ENCODE results near the gene CATSPER1.
"Not testable (repeated sequence)": the region's sequence is repeated elsewhere in the genome, so short reads cannot be mapped to it uniquely, and the experiment has no call there.

The CATSPER1 gene

DNA sequence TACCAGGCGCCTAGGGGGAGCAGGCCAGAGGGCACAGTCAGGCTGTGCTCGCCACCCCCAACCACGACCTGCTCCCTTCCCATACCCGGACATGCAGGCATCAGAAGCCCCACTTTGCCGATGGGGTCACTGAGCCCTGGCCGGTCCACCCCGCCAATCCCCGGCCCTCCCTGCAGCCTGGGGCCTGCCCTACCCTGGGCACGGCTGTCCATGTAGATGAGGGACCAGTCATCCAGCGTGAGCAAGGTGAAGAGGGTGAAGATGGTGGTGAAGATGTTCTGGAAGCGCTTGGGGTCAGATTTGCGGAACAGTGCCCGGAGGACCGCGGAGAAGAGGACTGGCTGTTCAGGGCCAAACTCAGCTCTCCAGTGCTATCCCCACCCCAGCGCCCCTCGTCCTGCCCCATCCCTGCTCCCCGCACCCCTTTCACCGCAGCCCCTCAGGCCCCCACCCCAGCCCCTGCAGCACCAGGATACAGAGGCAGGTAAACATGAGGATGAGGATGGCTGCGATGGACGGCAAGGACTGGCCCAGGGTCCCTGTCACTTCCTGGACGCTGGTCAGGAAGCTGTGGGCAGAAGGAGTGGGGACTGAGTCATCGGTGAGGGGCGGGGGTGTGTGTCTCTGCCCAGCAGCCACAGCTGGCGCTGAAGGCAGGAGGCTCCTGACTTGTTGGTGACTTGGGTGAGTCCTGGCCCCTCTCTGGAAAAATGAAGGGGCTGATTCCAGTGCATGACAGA, 5.5 kb downstream of the CATSPER1 start:
- no peak for DNase-seq

DNA sequence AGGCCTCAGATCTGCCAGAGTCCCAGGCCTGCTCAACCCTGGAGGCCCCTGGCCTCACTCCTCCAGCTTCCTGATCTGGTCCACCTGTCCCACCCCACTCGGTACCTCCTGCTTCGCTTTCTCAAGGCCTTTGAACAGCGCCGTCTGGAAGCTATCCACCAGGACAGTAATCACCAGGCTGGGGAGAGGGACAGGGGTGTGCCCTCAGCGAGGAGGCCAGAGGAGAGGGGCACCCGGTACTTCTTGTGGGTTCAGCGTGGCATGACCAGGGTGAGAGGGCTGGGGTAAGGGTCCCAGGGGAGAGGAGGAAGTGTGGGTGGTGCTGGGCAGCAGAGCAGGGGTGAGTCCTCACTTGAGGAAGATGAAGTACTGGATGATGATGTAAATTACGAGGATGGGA, 6.1 kb downstream of the CATSPER1 start:
- DNase-seq = no peak

DNA sequence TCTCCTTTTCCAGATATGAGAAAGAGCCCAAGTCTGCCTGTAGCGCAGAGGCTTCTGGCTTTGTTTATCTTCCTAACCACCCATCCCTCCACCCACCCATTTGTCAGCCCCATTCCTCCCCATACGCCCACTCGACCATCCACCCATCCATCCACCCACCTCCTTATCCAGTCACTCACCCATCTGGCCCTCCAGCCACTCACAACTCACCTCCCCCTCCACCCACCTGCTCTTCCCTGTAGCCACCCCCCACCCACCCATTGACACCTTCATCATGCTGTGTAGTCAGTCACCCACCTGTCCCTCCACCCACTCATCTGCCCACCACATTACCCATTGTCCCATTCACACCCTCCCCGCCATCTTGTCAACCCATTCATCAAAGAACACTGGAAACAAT, 9.0 kb downstream of the CATSPER1 start:
- no peak for DNase-seq

DNA sequence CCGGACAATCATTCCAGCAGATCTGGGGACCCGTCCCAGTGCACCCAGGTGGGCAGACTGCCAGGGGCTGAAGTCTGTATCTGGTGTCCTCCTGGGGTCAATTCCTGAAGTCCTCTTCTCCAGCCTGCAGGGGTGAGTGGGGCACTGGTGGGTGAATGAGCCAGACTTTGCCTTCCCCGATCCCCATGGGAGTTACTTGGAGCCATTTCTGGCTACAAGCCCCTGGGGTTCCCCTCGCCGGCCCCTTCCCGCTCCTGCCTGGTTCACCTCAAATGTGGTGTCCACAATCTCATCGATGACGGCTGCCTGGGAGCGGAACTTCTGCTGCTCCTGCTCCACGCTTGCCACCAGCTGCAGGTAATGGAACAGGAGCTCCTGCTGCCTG, 9.5 kb downstream of the CATSPER1 start:
- DNase-seq = no peak

DNA sequence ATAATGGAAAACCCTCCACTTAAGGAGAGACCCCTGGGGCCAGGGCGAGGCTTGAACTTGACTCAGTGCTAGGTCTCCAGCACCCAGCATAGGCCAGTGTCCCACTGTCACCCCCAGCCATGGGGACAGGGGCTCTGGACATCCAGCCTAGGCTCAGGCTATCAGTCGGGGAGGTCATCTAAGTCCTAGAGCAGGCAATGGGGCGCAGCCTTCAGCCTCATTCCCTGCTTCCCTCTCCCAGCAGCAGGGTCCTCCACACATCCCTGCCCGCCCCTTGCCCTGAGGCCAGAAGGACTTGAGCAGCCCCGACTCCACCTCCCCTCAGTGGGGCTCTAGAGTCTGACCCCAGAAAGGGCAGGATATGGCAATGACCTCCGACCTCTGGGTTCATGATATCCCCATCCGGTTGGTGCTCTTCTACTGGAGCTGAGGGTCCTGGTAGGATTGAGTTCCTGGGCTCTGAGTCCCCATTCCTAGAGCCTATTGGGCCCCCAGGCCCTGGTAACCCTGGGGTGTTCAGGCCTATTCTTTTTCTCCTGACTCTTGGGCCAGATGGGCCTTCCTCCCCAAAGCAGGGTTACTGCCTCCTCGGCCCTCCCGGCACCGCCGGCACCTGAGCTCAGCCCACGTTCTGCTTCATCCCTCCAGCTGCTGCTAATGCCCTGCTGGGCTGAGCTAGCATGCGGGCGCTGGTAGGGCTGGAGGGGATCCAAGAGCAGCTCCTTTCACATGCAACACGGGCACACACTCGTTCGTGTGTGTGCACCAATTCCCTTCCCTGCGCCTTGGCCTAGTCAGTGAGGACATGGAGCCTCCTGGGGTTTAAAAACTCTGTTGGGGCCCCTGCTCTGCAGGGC, 10.1 kb downstream of the CATSPER1 start:
- no peak for DNase-seq

DNA sequence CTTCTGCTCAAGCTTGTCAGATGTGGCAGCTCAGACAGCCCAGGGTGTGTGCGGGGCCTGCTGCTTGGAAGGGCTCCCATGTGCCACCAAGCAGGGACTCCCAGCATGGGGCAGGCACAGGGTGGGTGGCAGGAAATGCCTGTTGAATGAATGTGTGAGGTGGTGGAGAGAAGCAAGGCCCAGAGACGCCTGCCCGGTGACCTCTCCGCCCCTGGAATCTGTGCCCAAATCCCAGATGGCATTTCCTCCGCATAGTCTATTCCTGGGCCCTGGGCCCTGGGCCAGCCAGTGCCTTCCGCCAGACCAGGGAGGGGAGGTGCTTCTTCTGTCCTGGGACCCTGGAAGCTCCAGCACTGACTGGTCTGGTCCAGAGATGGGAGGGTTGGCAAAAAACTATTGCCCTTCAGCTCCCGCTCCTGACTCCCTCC, 10.8 kb downstream of the CATSPER1 start:
- no peak for DNase-seq

DNA sequence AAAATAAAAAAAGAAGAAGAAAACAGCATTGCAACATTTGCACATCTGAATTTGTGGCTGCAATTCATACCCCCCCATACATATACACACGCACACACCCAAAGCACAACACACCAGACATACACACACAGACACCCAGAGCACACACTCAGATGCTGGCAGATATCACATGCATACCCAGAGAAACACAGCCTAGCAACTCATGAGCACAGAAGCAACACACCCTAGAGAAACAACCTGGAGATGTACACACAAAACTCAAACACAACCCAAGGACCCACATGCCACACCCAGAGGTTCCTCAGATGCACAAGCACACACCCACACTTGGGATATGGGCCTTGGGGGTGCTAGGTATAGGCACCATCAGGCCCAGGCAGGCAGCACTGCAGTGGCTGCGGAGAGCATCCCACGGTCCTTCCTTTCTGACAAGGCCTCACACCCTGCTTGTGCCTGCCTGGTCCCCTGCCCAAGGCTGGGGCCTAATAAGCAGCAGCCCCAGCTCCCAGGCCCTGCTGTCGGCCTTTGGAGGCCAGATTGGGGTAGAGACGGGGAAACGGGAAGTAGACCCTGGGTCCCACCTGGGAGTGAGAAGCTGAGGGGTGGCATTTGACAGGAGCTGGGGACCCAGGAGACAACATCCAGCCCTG, 11.3 kb downstream of the CATSPER1 start:
- DNase-seq = no peak

DNA sequence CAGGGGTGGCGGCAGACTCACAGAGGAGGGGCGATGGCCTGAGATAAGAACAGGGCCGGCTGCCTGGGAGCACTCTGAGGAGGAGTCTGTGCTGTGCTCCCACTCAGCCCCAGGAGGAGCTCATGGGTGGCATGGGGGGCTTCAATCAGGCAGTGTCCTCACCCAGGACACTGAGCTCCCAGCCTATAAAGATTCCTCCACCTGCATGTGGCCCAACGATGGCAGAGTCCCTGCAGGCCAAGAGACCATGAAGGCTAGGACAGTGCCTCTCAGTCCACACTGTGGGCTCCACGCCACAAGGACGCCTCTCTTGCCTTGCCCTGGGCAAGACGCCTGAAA, 12.5 kb downstream of the CATSPER1 start:
- DNase-seq = no peak

DNA sequence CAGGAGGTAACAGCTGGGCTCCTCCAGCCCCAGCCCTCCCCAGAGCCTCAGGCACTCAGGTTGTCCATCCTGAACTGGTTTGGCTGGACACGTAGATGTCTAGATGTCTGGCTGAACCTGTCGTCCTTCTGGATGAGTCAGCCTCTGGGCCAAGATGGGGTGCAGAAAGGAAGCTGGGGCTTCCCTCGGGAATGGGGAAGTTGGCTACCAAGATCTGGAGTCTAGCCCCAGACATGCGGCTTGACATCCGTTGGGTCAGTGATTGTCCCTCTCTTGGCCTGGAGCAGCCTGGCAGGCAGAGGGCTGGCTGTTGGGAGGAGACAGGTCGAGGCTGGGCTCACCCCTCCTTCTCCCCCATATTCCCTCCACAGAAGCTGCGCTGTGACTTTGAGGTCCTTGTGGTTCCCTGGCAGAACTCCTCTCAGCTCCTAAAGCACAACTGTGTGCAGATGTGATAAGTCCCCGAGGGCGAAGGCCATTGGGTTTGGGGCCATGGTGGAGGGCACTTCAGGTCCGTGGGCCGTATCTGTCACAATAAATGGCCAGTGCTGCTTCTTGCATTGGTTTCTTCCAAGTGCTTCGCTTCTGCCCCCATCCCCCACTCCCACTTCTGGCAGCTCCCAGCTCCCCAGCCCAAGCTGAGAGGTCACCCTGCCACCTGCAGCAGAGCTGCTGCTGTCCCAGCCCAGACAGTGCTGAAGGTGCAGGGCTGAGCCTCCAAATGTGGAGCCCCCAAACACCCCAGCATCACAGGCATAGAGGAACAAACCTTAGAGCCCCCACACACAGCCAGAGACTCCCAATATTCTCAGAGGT, 13.1 kb downstream of the CATSPER1 start:
- no peak for DNase-seq

DNA sequence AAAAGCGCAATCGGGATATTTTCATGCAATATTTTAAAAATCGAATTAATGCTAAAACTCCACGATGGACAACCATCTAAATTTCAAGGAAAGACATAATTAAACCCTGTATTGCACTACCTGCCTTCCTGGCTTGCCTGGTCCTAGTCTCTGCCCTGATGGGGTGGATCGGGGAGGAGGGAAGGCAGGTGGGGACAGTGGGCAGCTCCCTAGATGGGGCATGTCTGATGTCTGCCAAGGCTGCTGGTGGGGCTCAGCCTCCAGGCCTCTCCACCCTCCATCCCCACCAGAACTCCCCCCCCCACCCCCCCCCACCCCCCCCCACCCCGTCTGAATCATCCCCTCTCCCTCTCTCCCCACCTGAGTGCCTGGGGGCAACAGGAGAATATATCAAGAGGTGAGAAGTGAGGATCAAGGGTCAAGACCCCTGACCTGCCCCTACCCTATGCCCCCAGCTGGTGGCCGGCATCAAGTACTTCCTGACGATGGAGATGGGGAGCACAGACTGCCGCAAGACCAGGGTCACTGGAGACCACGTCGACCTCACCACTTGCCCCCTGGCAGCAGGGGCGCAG, 13.8 kb downstream of the CATSPER1 start:
- no peak for DNase-seq

DNA sequence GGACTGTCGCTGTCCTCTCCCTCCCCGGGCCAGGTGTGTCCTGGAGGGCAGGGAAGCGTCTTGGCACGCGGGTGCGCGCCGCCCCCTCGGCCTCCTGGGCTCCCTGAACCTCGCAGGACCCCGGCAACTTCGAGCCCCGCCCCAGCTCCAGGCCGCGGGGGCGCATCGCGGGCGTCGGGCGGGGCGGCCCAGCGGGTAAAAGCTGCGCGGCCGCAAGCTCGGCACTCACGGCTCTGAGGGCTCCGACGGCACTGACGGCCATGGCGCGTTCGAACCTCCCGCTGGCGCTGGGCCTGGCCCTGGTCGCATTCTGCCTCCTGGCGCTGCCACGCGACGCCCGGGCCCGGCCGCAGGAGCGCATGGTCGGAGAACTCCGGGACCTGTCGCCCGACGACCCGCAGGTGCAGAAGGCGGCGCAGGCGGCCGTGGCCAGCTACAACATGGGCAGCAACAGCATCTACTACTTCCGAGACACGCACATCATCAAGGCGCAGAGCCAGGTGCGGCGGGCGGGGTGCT, 14.4 kb downstream of the CATSPER1 start, which contains the start of gene CST6:
Gene CST6, plus strand, starts transcription at position 224 of the 519 bp plus-strand sequence. Its CDS starts 37 bp downstream, at position 261.
- no peak for DNase-seq

DNA sequence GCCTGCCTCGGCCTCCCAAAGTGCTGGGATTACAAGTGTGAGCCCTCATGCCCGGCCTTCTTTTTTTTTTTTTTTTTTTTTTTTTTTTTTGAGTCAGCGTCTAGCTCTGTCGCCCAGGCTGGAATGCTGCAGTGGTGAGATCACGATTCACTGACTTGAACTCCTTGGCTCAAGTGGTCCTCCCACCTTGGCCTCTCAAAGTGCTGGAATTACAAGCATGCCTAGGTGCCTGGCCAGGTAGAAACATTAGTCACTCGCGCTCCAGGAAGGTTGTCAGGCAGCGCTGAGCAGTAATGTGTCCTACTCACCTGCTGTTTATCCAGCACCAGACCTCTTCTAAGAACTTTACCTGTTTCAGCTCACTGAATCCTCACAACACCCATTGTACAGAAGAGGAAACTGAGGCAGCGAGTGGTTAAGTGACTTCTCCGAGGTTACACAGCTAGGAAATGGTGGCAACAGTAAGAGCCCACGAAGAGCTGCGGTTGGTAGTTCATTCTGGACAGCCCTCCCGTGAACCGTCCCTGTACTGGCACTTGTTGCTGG, 15.0 kb downstream of the CATSPER1 start:
- DNase-seq = no peak

DNA sequence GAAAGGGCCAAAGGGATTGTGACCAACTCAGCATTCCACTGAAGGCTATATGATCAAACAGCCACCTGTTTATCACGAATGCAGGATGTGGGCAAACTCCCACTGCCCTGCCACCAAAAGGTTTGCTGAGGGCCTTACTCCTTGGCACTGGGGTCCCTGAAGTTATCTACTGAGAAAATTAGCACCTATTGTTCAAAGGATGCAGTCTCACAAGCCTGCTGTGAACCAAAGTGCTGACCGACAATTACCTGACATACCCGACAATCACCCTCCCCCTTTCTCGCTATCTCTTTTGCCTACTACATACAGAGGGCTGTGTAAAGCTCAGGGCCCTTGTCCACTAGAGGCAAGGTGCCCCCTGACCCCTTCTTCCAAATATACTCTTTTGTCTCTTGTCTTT, 16.2 kb downstream of the CATSPER1 start:
- DNase-seq = not testable (repeated sequence)

DNA sequence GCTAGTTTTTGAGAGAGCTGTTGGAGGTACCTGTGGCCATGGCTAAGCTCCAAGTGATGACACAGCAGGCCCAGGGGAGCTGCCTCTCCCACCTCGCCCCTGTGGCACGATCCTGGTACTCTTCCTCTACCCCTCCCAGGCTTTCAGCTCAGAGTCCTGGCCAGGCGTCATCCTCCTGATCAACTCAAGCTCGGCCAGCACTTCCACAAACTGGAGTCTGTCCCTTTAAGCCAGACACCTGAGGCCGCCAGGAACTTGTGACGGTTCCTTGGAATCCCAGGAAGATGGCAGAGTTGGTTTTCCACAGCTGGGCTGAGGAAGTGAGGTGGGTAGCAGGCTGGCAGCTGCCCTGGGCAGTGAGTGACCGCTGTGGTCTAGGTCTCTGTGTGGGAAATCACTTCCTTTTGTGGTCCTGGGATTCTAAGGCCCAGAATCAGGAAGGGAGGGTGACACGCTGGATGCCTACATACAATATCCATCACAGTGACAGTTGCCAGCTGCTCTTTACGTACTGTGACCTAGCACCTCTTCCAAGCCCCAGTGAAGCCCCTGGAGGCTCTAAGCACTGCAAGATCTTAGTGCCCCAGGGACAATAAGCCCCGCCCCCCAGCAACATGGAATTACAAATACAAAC, 17.7 kb downstream of the CATSPER1 start:
- no peak for DNase-seq

DNA sequence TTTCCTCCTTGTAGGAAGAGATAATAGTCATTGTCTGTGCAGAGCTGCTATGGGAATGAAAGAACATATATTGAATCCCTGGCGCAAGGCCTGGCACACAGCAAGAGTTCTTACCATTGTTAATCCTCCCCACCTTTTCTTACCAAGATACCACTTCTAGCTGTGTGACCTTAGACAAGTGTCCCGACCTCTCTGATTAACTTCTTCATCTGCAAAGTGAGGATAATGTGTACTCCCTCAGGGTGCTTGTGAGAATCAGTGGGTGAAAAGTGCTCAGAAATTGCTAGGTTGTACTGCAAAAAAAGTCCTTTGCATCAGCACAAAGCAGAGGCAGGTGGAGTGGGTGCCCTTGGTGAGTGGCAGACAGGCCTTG, 18.2 kb downstream of the CATSPER1 start:
- DNase-seq = no peak

DNA sequence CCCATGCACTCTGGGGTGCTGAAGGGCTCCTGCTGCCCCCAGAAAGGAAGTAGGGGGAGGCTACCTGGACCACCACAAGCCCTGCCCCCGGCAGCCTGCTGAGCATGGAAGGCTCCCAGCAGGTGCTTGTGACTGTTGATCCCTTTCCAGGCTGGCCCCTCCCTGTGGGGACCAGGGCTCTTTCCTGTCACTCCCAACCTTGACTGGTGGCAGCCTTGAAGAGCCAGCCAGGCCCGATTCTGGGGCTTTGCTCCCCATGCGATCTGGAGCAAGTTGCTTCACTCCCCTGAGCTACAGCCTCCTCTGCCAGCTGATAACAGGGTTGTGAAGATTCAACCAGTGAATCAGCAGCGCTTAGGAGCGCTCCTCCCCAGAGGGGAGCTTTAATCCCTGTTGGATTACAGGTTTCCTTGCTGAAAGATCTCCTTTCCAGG, 19.1 kb downstream of the CATSPER1 start:
- DNase-seq = no peak

DNA sequence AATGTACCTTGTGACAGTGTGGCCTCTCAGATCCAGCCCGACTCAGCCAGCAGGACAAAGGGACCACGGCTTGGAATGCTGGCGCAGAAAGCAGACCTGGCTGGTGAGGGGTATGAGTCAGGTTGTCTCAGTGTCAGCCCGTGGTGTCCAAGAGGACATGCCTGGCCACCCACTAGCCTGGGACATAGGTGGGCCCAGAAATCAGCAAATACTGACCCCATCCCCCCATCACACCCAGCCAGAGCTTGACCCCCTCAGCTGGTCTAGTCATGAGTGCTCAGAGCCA, 19.4 kb downstream of the CATSPER1 start:
- no peak for DNase-seq

DNA sequence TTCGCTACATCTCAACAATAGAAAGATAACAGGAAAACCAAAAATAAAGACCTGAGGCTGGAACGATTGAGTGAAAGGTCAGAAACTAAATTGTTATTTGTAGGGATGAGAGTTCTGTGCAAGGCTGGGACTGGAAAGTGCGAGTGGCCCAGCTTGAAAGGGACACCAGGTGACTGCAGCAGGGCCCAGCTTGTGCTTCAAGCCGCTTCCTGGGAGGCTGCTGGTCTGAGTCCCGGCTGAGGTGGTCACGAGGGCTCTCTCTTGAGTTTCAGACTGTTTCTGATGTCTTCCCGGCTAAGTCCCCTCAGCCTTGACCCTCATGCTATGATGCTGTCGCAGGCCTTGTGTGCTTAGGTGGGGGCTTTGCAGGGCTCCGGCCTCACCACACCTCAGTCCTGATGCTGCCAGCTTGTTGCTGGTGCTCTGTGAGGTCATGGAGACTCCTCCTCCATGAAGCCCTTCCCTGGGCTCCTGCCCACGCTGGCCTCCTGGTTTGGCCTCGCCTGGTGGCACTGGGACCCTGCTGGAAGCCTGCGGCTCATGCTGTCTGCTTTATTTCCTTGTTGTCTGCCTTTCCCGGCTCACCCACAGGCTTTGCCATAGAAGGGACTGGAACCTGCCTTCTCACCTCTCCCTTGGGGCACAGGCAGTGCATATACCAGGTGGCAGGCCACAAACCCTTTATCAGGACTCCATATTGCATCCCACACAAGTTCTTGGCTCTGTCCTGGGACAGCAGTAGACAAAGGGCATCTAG, 20.0 kb downstream of the CATSPER1 start:
- no peak for DNase-seq

DNA sequence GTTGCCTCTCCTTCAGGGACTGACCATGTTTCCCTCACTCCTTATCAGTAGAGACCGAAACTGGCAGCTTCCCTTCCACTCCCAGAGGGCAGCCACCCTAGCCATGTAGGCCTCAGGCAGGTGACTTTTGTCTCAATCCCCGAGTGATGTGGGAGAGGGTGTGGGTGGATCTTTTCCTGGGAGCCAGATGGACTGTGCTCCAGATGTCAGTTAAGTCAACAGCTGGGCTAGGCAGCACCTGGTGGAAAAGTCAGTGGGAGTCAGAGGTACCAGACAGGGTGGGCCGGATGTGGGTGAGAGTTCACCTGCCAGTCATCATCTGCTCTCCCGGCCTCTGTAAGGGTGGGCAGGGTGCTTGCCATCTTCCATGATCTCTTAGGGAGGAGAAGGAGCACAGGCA, 22.1 kb downstream of the CATSPER1 start:
- DNase-seq = no peak

DNA sequence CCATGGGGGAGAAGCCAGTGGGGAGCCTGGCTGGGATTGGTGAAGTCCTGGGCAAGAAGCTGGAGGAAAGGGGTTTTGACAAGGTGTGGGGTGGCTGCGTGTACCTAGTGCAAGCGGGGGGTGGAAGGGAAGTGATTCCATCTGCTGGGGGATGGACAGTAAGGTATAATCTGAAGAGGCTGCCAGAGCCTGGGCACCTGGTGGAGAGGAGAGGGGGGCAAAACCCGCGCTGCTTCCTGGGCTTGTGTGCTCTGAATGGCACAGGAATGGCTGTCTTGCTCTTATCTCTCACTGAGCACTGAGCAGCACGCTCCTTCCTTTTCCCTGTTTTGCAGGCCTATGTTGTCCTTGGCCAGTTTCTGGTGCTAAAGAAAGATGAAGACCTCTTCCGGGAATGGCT, 23.0 kb downstream of the CATSPER1 start:
- peak in 1 of 2 experiments; percentile 2 for DNase-seq

Measured in NCI-H2081 (cell line).